Activated gamma-delta T cell treated with Interleukin-2 at 50 U/mL for 16 hours (primary cell): Measurements from ENCODE around the gene PLXNA1.
A peak's percentile ranks its signal among the peaks of the same experiment; 100 is the strongest.

Experiments
- DNase-seq: peaks from one replicate; pipeline ENCODE4 v3.0.0-alpha.2; 2020

Gene PLXNA1

DNA sequence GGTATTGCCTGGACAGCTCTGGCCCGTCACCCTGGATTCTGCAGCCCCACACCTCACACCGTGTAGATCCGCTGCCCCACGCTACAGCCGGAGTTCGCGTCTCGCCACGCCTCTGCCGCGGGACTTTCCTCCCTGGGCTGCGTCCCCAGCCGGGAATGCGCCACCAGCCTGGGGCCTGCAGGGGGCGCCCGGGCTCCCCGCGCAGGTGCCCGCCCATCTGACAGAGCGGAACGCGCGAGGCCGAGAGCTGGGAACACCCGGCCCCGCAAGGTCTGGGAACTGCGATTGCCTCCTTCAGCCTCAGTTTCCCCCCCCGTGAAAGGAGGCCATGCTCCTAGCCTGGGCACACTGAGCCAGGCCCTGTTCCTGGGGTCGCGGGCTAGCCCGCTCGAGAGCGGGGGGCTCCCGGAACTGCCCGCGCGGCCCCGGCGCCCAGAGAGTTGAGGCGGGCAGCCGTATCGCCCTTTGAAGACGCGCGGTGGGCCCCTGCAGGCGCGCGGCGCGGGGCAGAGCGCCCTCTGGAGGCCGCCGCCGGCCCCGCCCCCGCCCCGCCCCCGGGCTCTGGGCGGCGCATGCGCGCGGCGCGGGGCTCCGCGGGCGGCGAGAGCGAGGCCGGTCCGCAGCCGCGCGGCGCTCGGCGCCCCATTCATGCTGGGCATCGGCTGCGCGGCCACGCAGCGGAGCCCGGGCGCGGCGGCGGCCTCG is at the start of gene PLXNA1:
TSS of gene PLXNA1 (plus strand) at position 645 of the 705 bp plus-strand sequence. CDS start 5,479 bp downstream, outside the sequence.
- DNase-seq = peak; percentile 80

- DNase-seq = no peak
Measured at GRCh38 chr3:126934031-126934531, 48.8 kb upstream of the PLXNA1 start.

DNA sequence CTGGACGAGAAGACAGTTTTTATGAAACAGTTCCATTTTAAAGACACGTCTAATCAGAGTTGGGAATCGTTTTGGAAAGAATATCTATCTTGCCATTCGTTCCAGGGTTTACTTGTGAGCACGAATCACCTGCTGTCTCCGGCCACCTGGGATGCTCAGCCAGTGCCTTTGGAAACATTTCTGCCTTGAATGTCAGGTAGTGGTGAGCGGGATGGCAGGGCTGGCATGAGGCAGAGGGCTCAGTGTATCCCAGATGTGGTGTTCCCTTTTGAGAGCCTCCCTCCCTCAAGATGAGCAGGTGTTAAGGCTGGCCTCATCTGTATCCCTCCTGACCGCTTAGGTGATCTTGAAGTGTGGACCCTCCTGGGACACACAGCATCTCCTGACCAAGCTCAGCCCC is 47.9 kb upstream of the PLXNA1 start:
- no peak for DNase-seq

DNA sequence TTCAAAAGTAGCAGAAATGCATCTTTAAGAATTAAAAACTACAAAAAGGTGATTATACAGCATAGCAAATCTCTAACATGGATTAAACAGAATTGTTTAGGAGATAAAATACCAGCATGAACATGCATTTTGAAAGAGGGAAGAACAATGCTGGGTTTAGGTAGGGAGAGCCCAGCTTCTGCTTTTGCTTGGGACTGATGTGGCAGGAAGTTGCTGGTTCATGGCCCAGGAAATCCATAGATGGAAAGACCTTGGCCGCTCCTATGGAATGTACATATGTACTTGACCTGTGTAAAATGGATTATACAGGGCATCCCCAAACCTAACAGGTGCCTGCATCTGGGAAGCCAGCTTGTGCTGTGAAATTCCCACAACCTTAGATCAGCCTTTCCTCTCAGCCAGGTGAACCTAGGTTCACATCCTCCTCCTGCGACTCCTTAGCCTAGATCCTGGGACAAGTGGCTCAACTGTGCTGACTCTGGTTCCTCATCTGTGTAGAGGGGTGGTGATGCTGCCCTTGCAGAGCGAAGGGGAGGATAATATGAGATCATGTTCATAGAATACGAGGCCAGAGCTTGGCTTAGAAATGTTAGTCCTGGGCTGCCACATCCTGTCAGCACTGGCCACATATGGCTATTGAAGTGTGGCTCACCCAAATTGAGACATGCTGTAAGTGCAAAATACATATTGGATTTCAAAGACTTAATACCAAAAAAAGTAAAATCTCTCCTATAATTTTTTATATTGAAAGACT is 47.0 kb upstream of the PLXNA1 start:
- no peak for DNase-seq

DNA sequence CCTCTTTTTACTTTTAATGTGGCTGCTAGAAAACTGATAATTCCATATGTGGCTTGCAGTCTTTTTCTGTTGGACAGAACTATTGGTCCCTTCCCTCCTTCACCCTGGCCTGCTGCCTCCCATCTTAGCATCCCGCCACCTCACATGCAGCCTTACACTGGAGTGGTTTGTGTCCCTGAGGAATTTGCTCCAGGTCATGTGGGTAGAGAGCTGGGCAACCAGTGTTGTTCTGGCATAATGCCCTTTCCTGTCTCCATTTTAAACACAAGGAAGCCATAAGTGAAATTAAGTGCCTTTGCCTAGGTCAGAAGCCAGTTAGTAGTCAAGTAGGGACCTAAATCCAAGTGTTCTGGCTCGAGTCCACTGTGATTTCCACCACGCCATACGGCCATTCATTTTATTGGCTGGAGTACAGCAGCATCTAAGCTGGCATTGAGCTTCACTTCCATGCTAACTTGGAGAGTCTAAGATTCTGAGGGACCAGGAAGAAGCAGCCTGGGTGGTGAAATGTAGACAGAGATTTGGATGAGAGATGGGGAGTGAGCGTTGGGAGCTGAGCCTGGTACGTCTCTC is 46.0 kb upstream of the PLXNA1 start:
- DNase-seq = no peak

GRCh38 chr3:126937533-126937932 is 45.4 kb upstream of the PLXNA1 start:
- no peak for DNase-seq

DNA sequence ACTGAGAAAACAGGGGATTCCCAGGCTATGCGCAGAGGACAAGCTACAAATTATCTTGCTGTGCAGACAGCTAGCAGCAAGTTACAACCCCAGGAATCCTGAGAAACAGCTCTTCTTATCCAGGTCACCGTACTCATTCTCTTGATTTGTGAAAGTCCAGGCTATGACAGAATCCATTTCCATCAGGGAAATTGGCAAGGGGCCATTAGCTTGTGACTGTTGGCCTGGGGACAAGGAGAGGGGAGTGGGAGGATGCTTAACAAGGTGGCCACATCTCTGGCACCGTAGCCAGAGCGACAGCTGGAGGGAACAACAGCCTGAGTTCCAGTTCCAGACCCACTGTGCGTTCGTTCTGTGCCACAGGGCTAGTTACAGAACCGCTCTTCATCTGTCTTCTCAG is 44.9 kb upstream of the PLXNA1 start:
- no peak for DNase-seq

DNA sequence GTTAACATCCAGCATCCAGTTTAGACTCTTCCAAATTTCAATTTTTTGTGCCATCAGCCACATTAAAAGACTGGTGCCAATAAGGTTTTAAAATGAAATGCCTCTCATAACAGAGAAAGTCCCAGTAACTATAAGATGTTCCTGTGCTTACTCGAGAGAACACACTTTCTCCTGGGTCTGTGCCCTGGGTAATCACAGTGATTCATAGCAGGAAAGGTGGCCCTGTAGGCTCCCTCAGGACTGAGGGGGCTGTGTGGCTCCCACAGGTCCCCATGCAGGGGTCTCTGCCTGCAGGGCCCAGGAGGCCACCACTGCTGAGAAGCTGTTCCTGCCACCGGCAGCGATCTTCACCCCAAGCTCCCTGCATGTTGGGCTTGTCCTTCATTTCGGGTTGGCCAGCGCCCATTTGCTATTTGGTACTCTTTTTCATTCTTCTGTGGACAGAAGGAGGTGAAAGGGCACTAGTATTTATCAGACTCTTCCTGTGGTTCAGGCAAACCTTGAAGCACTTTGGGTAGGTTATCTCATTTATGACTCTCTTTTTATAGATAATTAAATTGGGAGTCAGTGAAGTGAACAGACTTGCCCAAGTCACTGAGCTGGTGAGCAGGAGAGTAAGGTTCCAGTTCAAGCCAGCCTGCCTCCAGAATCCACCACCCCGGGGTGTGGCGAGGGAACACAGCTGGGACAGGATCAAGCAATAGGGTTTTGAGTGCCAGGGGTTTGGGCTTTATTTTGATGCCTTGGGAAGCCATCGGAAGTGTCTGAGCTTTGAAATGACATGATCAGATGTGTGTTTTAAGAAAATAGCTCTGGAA is 44.2 kb upstream of the PLXNA1 start:
- DNase-seq = no peak

GRCh38 chr3:126939338-126939718 is 43.6 kb upstream of the PLXNA1 start:
- no peak for DNase-seq

- no peak for DNase-seq
Measured at GRCh38 chr3:126939733-126940132, 43.2 kb upstream of the PLXNA1 start.

DNA sequence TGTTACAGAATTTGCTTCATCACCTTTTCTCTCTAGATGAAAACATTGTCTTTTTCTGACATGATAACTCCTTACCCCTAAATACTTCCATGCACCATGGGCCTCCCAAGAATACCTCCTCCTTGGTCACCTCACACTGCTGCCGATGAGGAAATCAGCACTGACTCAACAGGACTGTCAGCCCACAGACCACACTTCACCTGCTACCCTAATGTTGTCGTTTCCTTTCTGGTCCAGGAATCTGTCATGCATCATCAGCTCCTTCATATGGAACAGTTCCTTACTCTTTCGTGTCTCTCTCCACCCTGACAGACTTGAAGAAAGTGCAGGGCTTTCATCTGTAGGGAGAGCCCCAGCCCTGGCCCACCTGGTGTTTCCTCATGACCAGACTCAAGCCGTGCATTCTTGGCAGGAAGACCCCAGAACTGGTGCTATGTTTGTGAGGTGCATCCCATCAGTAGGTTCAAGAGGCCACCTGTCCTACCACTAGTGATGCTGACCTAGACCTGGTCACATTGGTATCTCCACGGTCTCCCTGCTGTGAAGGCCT is 41.1 kb upstream of the PLXNA1 start:
- DNase-seq = no peak

GRCh38 chr3:126944089-126944965 is 38.6 kb upstream of the PLXNA1 start:
- no peak for DNase-seq

DNA sequence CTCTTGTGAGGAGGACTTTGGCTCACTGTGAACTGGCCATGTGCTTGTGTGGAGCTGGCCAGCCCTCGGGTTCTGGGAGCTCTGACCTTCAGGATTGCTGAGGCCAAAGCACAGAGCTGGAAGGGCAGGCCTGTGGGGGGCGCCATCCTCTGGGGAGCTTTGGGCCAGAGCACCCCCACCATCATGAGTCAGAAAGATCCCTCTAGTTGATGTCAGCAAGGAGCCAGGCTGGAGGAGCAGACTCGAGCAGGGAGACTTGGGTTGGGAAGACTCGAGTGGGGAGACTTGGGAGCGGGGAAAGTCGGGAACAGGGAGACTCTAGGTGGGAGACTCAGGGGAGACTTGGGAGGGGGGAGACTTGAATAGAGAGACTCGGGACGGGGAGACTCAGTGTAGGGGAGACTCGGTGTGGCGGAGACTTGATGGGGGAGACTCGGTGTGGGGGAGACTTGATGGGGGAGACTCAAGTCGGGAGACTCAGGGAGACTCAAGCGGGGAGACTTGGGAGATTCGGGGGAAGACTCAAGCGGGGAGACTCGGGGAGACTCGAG is 37.7 kb upstream of the PLXNA1 start:
- DNase-seq = no peak

DNA sequence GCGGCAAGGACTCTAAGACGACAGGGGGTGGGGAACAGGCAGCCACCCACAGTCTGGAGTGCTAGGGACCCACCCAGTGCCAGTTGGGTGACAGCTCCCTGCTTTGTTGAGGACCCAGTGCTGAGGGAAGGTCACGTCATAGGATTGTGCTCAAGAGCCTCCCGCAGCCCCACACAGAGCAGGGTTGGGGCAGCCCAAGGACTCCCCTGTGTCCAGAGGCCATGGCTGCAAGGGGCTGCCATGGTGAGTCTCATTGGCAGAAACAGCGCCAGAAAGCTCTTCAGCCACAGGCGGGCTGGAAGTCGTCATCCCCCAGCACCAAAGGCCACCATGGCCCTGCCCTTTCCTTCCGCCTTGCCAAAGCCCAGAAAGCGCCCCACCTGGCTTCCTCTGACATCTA is 37.0 kb upstream of the PLXNA1 start:
- no peak for DNase-seq

DNA sequence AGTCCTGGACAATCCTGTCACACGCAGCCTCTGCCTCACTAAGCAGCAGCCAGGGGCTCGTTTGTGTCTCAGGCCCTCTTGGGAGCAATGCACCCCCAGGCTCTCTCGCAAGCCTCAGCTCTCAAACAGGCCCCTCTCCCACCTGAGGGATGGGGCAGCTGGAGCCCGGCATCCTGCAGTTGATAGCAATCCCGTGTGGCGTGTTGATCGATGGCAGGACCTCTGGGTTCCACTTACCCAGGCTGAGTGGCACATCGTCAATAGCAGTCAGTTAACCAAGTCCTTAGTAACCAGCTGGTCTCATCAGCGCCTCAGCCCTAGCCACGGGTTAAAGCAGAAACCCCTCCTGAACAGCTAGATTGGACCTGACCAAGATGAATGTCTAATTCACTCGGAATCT is 36.5 kb upstream of the PLXNA1 start:
- no peak for DNase-seq

GRCh38 chr3:126947429-126947828 is 35.5 kb upstream of the PLXNA1 start:
- no peak for DNase-seq

DNA sequence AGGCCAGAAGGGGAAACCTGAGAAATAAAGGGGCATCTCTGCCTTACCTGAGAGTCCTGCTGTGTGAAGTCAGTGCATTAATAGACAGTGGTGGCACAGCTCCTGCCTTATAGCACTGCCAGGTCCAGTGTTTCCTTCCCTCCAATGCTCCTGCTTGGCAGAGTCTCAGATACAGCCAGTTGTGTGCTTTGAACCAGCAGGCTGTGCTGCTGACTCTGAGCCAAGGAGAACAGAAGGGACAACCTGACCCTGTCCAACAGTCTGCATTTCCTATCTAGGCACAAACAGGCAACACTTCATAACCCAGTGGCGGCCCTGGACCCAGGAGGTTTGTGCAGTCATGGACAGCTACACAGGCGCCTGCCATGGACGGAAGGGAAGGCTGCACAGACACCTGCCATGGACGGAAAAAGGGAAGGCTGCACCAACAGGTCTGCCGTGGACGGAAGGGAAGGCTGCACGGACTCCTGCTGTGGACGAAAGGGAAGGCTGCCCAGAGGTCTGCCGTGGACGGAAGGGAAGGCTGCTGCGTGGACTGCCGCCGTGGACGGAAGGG is 33.9 kb upstream of the PLXNA1 start:
- no peak for DNase-seq

- no peak for DNase-seq
Measured at GRCh38 chr3:126951561-126951960, 31.4 kb upstream of the PLXNA1 start.

DNA sequence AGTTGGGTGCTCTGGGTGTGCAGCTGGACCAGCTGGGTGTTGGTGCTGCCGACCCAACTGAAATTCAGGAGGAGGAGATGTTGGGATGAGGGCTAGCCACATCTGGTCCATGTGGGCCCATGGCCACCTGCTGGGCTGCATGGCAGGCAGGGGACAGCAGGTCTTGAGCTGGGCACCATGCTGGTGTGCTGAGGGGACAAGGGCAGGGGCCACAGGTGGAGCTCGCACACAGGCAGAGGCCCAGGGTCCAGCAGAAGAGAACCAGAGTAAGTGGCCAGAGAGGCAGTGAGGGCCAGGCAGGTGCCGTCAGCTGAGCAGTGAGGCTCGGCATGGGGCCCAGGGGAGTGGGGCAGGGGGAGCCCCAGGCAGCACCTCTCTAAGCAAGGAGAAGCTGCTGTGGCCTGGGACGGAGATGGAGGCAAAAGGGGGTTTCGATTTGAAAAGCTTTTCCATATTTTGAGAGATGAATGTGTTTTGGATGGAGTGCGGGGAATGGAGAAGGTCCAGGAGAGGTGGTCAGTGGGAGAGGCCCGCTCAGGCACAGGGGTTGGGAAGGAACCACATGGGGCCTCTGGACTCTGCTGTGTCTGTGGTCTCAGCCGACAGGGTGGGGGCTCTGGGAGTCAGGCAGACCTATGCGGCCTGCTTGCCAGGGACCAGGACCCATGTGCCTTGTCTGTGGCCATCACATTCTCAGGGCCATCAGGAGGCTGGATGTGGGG is 30.5 kb upstream of the PLXNA1 start:
- no peak for DNase-seq

GRCh38 chr3:126952983-126953660 is 29.8 kb upstream of the PLXNA1 start:
- no peak for DNase-seq
